IMR-90 (cell line): ENCODE data around the gene HSD11B1L.

Experiments
- CTCF ChIP-seq: conservative IDR thresholded peaks from 2 replicates; pipeline ENCODE4 v1.5.1; 2012; ENCODE audit warnings: mild to moderate bottlenecking, low read depth, low read length, improper control_type of control experiment
- MAFK ChIP-seq: IDR thresholded peaks from 2 replicates; pipeline ENCODE4 v1.6.1; 2012; ENCODE audit warnings: low read depth, low read length, improper control_type of control experiment
- MXI1 ChIP-seq: IDR thresholded peaks from 2 replicates; pipeline ENCODE4 v1.6.1; 2012; ENCODE audit warnings: low read depth, mild to moderate bottlenecking, low read length, moderate library complexity, borderline replicate concordance
- POLR2A ChIP-seq: IDR thresholded peaks from 2 replicates; pipeline ENCODE4 v1.6.1; 2012; ENCODE audit warnings: mild to moderate bottlenecking, low read depth, low read length

GRCh38 chr19:5663904-5664303, 16.9 kb upstream of the HSD11B1L start:
- TF ChIP-seq POLR2A (no peak), MXI1 (no peak), CTCF (no peak), MAFK (no peak)
